HTERT RPE-1 (cell line): ENCODE results near the gene ZBTB1.
"Not testable (repeated sequence)": the region's sequence is repeated elsewhere in the genome, so short reads cannot be mapped to it uniquely, and the experiment has no call there.

Source experiments
- in situ Hi-C: fragments of 300-500 bp; cut with MboI; formaldehyde crosslinking; loops from 4 replicates; pipeline ENCODE4 v1.14.3; 2020; ENCODE audit warnings: low sequenced_read_pairs

ZBTB1 gene

DNA sequence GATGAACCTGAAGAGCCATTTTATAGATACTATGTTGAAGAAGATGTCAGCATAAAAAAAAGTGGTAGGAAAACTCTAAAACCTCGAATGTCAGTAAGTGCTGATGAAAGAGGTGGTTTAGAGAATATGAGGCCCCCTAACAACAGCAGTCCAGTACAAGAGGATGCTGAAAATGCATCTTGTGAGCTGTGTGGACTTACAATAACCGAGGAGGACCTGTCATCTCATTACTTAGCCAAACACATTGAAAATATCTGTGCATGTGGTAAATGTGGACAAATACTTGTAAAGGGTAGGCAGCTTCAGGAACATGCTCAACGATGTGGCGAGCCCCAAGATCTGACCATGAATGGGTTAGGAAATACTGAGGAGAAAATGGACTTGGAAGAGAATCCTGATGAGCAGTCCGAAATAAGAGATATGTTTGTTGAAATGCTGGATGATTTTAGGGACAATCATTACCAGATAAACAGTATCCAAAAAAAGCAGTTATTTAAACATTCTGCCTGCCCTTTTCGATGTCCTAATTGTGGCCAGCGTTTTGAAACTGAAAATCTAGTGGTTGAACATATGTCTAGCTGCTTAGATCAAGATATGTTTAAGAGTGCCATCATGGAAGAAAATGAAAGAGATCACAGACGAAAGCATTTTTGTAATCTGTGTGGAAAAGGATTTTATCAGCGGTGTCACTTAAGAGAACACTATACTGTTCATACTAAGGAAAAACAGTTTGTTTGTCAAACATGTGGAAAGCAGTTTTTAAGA, 18.2 kb downstream of the ZBTB1 start:
- in situ Hi-C loops: no loop called here

DNA sequence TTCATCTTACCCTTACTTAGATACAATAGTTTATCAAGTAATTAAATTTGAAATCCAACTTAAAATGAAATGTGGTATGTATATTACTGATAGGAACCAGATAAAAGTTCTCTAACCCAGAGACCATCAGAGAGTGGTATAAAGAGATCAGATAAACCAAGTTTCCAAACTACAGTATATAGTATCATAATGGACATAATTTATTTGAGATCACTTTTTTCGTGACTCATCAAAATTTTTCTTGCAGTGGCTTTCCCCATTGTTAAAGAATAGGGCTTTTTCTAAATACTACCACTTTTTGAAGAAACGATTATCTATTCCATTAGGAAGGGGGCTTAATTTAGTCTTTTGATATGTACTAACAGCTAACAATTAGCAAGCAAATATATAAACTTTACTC, 20.8 kb downstream of the ZBTB1 start:
- in situ Hi-C loops: no loop called here

DNA sequence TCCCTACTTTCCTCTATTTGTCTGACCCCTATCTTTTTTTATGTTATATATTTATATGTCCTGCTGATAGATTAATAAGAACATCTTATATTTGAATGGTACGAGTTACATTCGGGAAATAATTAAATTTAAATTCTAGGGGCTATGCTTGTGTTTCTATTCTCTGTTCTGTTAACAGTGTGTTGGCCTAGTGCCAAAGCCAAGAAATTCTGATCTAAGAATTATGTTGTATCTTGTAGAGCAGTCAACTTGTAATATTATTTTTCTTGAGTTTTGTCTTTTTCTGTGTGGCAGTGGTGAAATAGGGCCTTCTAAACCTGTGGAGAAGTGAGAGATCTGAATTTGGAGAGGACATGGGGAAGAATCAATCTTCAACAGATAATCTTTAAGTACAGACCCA, 27.0 kb downstream of the ZBTB1 start:
- in situ Hi-C loops: no loop called here

DNA sequence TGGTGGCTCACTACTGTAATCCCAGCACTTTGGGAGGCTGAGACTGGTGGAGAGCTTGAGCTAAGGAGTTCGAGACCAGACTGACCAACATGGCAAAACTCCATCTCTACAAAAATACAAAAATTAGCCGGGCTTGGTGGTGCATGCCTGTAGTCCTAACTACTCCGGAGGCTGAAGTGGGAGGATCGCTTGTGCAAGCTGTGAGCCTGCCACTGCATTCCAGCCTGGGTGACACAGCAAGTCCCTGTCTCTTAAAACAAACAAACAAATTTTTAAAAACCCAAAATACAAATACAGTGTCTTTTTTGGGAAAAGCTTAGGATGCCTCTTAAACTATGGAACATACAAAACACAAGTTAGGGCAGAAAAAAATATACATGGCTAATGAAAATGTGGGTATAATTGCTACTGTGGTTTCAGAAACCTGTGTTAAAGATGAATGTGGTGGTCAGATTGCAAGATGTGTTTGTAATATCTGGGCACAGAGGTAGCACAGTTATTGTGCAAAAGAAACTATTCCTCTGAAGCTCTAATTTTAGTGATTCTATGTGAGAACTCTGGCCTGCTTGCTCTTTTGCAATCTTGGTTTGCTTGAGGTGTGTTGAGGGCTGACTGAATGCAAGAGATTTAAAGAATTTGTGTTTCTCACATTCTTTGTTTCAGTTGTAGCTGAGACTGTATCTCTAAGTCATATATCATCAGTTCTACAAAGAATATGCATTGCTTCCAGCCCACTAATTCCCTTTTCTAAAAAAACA, 32.1 kb downstream of the ZBTB1 start:
- in situ Hi-C loops: no loop called here

DNA sequence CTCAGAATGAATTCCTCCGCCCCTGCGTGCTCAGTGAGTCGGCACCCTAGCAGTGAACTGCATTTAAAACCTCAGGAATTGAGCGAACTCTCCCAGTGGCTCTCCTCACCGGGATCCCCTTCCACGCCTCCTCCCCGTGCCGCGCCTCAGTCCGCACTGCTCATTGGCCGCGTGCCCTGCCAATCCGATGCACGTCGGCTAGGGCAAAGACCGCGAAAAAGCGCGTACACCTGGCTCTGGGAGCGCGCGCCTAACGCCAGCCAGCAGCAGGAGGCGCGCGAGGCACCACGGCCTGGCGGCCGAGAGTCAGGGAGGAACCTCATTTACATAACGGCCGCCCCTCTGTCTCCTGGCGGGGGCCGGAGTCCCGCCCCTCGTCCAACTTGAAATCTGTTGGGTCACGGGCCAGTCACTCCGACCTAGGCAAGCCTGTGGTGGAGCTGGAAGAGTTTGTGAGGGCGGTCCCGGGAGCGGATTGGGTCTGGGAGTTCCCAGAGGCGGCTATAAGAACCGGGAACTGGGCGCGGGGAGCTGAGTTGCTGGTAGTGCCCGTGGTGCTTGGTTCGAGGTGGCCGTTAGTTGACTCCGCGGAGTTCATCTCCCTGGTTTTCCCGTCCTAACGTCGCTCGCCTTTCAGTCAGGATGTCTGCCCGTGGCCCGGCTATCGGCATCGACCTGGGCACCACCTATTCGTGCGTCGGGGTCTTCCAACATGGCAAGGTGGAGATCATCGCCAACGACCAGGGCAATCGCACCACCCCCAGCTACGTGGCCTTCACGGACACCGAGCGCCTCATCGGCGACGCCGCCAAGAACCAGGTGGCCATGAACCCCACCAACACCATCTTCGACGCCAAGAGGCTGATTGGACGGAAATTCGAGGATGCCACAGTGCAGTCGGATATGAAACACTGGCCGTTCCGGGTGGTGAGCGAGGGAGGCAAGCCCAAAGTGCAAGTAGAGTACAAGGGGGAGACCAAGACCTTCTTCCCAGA, 35.9 kb downstream of the ZBTB1 start, which contains the start of gene HSPA2:
Gene HSPA2, plus strand, starts transcription at position 534 of the 995 bp plus-strand sequence. Its CDS starts 109 bp downstream, at position 643.
- in situ Hi-C loops: no loop called here

DNA sequence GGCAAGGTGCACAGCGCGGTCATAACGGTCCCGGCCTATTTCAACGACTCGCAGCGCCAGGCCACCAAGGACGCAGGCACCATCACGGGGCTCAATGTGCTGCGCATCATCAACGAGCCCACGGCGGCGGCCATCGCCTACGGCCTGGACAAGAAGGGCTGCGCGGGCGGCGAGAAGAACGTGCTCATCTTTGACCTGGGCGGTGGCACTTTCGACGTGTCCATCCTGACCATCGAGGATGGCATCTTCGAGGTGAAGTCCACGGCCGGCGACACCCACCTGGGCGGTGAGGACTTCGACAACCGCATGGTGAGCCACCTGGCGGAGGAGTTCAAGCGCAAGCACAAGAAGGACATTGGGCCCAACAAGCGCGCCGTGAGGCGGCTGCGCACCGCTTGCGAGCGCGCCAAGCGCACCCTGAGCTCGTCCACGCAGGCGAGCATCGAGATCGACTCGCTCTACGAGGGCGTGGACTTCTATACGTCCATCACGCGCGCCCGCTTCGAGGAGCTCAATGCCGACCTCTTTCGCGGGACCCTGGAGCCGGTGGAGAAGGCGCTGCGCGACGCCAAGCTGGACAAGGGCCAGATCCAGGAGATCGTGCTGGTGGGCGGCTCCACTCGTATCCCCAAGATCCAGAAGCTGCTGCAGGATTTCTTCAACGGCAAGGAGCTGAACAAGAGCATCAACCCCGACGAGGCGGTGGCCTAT, 36.8 kb downstream of the ZBTB1 start:
- in situ Hi-C loops: no loop called here

DNA sequence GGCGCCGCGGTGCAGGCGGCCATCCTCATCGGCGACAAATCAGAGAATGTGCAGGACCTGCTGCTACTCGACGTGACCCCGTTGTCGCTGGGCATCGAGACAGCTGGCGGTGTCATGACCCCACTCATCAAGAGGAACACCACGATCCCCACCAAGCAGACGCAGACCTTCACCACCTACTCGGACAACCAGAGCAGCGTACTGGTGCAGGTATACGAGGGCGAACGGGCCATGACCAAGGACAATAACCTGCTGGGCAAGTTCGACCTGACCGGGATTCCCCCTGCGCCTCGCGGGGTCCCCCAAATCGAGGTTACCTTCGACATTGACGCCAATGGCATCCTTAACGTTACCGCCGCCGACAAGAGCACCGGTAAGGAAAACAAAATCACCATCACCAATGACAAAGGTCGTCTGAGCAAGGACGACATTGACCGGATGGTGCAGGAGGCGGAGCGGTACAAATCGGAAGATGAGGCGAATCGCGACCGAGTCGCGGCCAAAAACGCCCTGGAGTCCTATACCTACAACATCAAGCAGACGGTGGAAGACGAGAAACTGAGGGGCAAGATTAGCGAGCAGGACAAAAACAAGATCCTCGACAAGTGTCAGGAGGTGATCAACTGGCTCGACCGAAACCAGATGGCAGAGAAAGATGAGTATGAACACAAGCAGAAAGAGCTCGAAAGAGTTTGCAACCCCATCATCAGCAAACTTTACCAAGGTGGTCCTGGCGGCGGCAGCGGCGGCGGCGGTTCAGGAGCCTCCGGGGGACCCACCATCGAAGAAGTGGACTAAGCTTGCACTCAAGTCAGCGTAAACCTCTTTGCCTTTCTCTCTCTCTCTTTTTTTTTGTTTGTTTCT, 37.6 kb downstream of the ZBTB1 start:
- in situ Hi-C loops: no loop called here

DNA sequence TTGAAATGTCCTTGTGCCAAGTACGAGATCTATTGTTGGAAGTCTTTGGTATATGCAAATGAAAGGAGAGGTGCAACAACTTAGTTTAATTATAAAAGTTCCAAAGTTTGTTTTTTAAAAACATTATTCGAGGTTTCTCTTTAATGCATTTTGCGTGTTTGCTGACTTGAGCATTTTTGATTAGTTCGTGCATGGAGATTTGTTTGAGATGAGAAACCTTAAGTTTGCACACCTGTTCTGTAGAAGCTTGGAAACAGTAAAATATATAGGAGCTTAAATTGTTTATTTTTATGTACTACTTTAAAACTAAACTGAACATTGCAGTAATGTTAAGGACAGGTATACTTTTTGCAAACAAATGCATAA, 38.2 kb downstream of the ZBTB1 start:
- in situ Hi-C loops: no loop called here

DNA sequence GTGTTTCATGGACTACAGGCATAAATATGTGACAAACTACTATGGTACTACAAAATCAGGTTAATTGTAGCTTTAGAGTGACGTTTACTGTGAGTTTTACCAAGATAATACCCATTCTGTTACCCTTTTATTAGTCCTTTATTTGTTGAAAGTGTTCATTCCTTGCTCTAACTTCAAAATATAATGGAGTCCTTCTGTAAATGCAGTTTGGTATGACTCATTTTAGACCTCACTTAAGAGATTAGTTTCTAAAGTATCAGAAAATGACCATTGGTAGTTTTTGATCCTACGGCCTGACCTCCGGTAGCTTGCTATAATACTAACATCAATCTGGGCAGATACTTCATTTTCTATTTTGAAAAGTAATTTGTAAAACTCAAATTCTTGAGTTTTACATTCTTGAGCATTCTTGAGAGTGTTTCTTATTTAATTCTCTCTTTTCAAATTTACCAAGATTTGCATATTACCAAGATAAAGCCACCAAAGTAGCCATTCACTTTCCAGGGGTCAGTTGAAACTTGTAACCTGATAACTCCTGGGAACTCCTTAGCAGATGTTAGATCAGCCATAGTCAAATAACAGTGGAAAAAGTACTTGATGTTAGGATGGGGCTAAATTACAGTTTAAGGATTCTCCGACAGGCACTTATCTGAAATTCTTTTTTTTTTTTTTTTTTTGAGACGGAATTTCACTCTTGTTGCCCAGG, 40.2 kb downstream of the ZBTB1 start:
- in situ Hi-C loops: no loop called here

DNA sequence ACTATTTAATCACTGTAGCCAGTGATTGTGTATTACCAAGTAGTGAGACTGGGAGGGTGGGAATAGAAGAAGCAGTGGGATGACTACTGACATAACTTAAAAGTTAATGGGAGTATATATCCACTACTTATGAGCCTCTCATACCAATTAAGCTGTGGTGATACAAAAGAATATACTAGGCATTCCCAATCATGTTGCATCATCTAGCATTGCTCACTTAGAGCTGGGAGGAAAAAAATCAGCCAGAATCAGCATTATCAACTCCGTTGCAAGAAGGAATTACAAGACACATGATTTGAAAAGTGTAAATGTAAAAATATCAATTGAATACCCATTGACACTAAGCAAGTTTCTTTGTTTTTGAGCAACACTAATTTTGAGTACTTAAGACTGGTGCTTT, 44.4 kb downstream of the ZBTB1 start:
- in situ Hi-C loops: no loop called here

DNA sequence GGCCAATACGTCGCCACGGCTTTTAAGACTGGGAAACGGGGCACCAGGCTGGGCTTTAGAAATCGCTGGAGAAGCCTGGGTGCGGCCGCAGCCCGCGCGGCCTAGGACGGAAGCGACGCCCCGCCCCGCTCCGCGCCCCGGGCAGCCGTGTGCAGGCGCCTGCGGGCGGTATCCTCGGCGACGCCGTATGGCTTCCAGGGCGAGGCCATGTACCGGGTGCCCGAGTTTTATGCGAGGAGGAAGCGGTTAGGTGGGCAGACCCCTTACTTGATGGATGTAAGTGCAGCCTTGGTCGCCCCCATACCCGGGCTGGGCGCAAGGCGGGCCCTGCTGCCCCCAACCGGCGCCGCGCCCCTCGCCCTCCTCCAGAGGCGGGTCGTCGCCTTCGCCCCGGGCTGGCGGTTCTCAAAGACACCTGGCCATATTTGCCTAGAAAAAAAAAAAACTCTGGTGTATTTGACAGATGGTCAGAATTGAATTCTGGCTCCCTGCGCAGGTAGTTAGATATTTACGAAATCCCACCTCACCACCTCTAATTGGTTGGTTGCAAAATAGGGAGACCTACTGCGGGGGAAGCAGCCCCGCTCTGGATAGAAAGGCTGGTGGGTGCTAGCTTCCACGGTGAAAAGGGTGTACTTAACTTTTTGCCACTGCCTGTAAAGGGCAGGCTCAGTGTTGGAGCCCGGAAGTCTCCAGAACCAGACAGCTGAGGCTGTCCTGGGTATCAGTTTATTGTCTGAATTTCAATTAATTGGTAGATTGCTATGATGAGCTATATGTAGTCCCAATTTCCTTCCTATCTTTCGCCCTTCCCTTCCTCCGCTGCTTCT, 45.4 kb downstream of the ZBTB1 start, which contains the start of gene PPP1R36:
Gene PPP1R36, plus strand, starts transcription at position 171 of the 830 bp plus-strand sequence. Its CDS starts 37 bp downstream, at position 208.
- in situ Hi-C loops: no loop called here

DNA sequence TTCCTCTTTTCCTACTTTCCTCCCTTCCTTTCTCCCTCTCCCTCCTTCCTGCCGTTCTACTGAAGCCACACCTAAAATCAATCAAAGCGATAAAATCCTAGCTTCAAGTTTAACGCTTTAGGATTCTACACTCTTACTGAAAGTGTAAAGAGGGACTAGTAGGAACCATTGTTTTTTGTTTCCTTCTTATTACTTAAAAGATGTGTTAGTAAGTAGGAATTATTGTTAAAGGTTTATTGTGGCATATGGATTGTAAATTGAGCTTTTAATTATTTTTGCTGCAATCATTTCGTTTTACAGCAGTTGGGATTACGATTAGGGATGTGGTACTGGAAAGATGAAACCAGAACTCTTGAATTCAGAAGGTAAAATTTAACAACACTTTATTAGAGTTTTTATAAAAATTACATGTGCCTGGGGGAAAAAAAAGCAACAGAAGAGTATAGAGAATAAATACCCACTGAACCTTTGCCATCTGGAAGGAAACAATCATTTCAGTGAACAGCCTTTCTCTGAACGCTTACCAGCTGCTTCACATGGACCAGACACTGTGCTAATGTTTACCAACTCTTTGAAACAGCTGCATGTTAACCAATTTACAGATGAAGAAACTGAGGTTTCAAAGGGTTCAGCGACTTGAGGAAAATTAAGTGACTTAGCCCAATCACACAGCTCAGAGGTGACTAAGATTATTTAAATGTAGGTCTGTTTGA, 46.2 kb downstream of the ZBTB1 start:
- in situ Hi-C loops: no loop called here

DNA sequence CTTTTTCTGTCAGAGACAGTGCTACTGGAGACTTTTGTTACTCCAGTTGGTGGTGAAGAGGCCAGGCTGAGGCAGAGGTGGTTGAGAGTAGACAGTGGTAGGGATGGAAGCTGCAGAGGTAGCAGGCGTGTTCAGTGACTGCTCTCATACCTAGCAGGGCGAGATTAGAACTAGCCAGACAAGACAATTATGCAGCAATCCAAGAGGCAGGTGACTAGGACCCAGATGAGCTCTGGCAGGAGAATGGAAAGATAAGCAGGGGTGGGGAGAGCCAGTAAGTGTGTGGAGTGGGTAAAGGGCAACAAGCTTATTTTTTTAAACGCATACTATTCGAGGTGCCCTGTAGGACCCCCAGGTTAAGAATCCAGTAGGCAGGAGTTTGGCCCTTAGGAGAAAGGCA, 50.0 kb downstream of the ZBTB1 start:
- in situ Hi-C loops: no loop called here

DNA sequence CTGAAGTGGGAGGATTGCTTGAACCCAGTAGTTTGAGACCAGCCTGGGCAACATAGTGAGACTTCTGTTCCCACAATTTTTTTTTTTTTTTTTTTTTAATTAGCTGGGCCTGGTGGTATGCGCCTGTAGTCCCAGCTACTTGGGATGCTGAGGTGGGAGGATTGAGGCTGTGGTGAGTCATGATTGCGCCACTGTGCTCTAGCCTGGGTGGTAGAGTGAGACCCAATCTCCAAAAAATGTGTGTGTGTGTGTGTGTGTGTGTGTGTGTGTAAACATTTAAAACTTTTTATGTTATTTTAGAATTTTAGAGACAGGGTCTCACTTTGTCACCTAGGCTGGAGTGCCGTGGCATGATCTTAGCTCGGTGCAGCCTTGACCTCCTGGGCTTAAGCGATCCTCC, 52.0 kb downstream of the ZBTB1 start:
- in situ Hi-C loops: no loop called here

DNA sequence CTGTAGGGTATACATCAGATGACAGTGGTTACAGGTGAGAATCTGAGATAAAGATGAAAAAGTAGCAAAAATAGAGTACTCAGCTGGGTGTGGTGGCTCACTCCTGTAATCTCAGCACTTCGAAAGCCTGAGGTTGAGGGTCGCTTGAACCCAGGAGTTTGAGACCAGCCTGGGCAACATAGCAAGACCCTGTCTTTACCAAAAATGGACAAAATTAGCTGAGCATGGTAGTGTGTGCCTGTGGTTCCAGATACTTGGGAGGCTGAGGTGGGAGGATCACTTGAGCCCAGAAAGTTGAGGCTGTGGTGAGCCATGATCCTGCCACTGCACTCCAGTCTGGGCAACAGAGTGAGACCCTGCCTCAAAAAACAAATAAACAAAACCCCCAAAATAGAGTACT, 53.6 kb downstream of the ZBTB1 start:
- in situ Hi-C loops: not testable (repeated sequence)

DNA sequence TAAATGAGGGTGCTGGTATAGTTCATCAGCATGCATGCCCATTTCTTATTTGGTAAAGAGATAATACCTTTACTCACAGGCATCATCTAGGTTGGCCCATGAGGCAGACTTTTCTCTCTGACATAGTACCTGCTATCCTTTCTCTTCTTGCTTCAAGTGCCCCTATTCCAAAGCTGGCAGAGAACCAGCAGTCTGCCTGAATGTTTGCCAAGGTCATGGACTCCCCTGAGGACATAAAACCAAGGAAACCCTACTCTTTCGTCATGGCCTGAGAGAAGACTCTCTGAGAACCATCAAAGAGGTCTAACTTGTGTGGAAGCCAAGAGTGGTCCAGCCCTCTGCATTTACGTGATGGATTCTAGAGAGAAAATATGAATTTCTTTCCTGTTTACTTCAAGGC, 57.1 kb downstream of the ZBTB1 start:
- in situ Hi-C loops: no loop called here

DNA sequence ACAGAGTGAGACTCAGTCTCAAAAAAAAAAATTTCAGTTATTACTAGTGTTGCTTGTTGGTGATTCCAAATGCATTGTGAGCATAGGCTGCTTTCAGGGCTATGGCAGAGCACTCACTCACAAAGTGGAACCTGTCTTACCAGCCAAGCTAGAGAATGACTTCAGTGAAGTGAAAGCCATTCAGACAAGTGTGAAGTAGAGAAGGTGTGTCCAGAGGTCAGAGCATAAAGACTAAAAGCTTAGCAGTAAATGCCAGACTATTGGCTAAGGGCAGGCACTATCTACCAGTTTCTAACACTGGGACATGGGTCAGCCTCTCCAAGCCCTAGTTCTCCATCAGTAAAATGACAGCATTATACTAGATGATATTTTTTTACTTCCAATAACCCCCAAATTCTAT, 57.9 kb downstream of the ZBTB1 start:
- in situ Hi-C loops: no loop called here
